Measurements from ENCODE around the gene S100A12.

The S100A12 gene

GRCh38 chr1:153367090-153367489 lies 8.3 kb downstream of the S100A12 start:
- no peak for FAIRE-seq
- TF ChIP-seq POLR2A (IDR thresholded peaks at IDR 0.05; ENCODE audit: low read depth, low read length) = no peak
- no peak for DNase-seq (ENCODE audit: insufficient read length, low spot score)

GRCh38 chr1:153366261-153366660 lies 9.2 kb downstream of the S100A12 start:
- no peak for FAIRE-seq
- no peak for DNase-seq (ENCODE audit: insufficient read length, low spot score)
- TF ChIP-seq POLR2A (IDR thresholded peaks at IDR 0.05; ENCODE audit: low read depth, low read length) = no peak

GRCh38 chr1:153365696-153366095 lies 9.7 kb downstream of the S100A12 start:
- no peak for FAIRE-seq
- no peak for TF ChIP-seq POLR2A (IDR thresholded peaks at IDR 0.05; ENCODE audit: low read depth, low read length)

GRCh38 chr1:153364766-153365666 lies 10.4 kb downstream of the S100A12 start:
- no peak for TF ChIP-seq POLR2A (IDR thresholded peaks at IDR 0.05; ENCODE audit: low read depth, low read length)
- FAIRE-seq = no peak
- DNase-seq (ENCODE audit: insufficient read length, low spot score) = no peak

More at GRCh38 chr1:153365696-153366095, 9.7 kb downstream of the S100A12 start:
- DNase-seq (ENCODE audit: insufficient read length, low spot score) = no peak

GRCh38 chr1:153364156-153364555 lies 11.3 kb downstream of the S100A12 start:
- no peak for DNase-seq (ENCODE audit: insufficient read length, low spot score)
- TF ChIP-seq POLR2A (IDR thresholded peaks at IDR 0.05; ENCODE audit: low read depth, low read length) = no peak
- FAIRE-seq = no peak

GRCh38 chr1:153363641-153364040 lies 11.8 kb downstream of the S100A12 start:
- FAIRE-seq (no peak), DNase-seq (ENCODE audit: insufficient read length, low spot score) (no peak)
- no peak for TF ChIP-seq POLR2A (IDR thresholded peaks at IDR 0.05; ENCODE audit: low read depth, low read length)

GRCh38 chr1:153362187-153362775 lies 13.1 kb downstream of the S100A12 start:
- DNase-seq (ENCODE audit: insufficient read length, low spot score) (no peak), FAIRE-seq (no peak)
- TF ChIP-seq POLR2A (IDR thresholded peaks at IDR 0.05; ENCODE audit: low read depth, low read length) = no peak

GRCh38 chr1:153361480-153362109 lies 13.8 kb downstream of the S100A12 start:
- no peak for TF ChIP-seq POLR2A (IDR thresholded peaks at IDR 0.05; ENCODE audit: low read depth, low read length)
- DNase-seq (ENCODE audit: insufficient read length, low spot score) (no peak), FAIRE-seq (no peak)

- no peak for TF ChIP-seq POLR2A (IDR thresholded peaks at IDR 0.05; ENCODE audit: low read depth, low read length)
- DNase-seq (ENCODE audit: insufficient read length, low spot score) (no peak), FAIRE-seq (no peak)
These were observed 14.6 kb downstream of the S100A12 start for GRCh38 chr1:153360592-153361479.

- FAIRE-seq (no peak), DNase-seq (ENCODE audit: insufficient read length, low spot score) (no peak)
- no peak for TF ChIP-seq POLR2A (IDR thresholded peaks at IDR 0.05; ENCODE audit: low read depth, low read length)
These were observed 15.2 kb downstream of the S100A12 start for GRCh38 chr1:153360190-153360589.

- DNase-seq (ENCODE audit: insufficient read length, low spot score) (no peak), FAIRE-seq (no peak)
- no peak for TF ChIP-seq POLR2A (IDR thresholded peaks at IDR 0.05; ENCODE audit: low read depth, low read length)
These were observed 16.2 kb downstream of the S100A12 start for GRCh38 chr1:153359241-153359640.

GRCh38 chr1:153358691-153358975 lies 16.8 kb downstream of the S100A12 start:
- TF ChIP-seq POLR2A (IDR thresholded peaks at IDR 0.05; ENCODE audit: low read depth, low read length) = no peak
- no peak for FAIRE-seq
- DNase-seq (ENCODE audit: insufficient read length, low spot score) = no peak

GRCh38 chr1:153357853-153358690 lies 17.3 kb downstream of the S100A12 start, which contains the start of gene S100A9:
Gene S100A9 (plus strand): TSS chr1:153357854. CDS start chr1:153358284, 430 bp downstream.
- DNase-seq (ENCODE audit: insufficient read length, low spot score) (no peak), FAIRE-seq (no peak)
- TF ChIP-seq POLR2A (IDR thresholded peaks at IDR 0.05; ENCODE audit: low read depth, low read length) = no peak
